HG03521 (cell line): ENCODE data around the gene C10orf105.

Source experiments
- ATAC-seq: cut with Tn5 transposase; IDR thresholded peaks from one replicate; pipeline ENCODE4 v1.9.1; 2021; ENCODE audit warnings: mild to moderate bottlenecking, moderate library complexity; ENCODE audit not compliant: unreplicated experiment

C10orf105 gene

DNA sequence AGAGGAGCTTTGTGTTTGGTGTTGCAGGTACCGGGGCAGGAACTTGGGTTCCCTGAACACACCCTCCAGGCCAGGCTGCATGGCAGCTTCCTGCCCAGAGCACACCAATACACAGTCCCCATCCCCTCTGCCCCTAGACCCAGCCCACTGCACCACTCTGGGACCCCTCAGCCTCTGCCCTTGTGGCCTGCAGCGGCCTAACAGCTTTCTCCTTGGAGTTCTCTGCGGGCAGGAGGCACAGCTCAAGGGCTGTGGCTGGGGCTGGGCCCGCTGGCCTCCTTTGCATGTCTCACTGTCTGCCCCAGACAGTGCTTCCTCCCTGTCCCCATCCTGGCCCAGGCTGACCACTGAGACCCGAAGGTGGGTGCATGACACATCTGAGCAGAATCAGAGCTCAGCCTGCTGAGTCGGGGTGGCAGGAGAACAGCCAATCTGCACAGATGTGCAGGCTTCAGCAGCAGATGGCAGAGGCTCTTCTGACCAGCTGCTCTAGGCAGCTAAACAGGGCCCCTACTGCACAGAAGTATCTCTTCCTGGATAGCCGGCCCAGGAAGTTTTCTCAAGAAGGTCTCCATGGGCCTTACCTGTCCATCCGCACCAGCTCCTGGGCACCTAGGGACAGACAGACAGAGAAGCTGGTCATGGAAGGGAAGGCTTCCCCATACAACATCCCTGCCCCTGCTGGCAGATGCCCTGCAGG lies 33.0 kb upstream of the C10orf105 start:
- ATAC-seq: no peak

DNA sequence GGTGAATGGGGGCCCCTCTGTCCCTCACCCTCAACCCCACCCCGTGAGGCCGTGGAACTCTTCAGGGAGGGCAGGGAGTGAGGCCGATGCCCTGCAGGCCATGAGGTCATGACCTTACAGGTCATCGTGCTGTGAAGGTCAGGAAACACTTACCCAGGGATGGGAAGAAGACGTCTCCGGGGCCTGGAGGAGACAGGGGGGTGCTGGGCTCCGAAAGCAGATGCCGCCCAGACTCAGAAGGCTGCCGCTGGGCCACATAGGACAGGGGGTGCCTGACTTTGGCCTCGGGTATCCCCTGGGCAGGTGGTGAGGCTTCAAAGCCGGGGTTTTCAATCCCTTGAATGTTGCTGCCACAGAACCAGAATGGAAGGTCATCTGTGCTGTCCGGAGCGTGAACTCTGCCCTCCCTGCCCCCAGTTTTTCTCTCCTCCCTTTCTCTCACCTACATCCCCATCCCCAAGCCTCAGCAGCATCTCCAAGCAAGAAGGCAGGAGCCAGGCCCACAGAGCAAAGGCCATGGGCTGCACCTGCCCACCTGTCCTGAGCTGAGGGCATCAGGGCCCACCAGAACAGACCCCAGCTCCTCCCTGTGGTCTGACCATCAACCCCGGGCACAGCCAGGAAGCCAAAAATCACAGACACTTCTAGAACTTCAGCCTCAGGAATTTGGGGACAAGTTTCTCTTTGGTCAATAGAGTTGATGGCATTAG lies 32.1 kb upstream of the C10orf105 start:
- no peak for ATAC-seq

DNA sequence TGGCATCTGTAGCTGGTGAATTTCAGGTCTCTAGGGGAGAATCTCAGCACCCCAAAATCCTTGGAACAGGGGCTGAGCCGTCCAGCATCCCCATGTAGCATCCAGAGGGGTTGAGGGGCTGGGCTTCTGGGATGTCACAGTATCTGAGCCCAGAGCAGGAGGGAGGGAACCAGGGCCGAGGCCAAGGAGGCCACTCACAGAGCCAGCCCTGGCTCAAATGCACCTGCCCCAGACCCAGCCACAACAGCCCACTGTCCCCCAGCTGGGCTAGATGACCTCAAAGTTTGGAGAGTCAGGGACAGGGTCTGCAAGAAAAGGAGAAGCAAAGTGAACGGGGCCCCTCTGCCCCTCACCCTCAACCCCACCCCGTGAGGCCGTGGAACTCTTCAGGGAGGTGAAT lies 31.4 kb upstream of the C10orf105 start:
- ATAC-seq: no peak

- ATAC-seq: no peak
Measured at GRCh38 chr10:71750124-71750841, 30.7 kb upstream of the C10orf105 start.

DNA sequence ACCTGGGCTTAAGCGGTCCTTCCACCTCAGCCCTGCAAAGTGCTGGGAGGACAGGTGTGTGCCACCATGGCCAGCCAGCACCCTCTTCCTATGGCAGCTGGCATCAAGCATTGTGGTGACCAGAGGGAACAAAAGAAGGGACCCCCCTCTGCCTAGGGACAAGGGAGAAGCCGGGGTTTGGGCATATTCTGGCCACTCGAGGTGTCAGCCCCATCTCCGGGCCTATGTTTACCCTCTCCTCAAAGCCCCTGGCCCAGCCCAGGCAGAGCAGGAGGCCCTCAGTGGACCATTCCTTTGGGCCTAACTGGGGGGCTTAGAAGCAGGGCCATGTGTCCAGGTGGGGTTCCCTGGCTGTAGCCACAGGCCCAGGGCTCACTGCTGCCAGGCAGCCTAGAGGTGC lies 29.8 kb upstream of the C10orf105 start:
- ATAC-seq: no peak

DNA sequence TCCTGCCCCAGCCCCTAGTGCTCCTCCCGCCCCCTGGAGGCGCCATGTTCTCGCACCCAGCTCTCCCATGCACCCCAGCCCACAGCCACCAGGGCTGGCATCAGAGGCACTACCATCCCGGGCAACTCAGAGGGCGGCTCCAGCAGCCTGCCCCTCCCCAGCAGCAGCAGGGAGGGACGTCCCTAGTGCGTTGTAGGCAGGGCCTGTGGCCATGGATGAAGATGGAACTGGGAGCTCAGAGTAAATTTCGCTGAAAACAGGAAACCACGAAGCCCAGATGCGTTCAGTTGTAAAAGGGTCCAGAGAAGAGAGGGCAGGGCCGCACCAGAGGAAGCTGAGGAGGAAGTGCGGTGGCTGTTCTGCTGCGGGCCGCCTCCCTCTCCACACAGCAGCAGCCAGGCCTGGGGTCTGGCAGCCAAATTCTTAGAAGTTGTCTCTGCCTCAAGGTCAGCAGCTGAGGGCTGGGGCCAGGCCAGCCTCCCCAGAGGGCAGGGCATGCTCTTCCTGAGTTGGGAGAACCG lies 29.2 kb upstream of the C10orf105 start:
- no peak for ATAC-seq

DNA sequence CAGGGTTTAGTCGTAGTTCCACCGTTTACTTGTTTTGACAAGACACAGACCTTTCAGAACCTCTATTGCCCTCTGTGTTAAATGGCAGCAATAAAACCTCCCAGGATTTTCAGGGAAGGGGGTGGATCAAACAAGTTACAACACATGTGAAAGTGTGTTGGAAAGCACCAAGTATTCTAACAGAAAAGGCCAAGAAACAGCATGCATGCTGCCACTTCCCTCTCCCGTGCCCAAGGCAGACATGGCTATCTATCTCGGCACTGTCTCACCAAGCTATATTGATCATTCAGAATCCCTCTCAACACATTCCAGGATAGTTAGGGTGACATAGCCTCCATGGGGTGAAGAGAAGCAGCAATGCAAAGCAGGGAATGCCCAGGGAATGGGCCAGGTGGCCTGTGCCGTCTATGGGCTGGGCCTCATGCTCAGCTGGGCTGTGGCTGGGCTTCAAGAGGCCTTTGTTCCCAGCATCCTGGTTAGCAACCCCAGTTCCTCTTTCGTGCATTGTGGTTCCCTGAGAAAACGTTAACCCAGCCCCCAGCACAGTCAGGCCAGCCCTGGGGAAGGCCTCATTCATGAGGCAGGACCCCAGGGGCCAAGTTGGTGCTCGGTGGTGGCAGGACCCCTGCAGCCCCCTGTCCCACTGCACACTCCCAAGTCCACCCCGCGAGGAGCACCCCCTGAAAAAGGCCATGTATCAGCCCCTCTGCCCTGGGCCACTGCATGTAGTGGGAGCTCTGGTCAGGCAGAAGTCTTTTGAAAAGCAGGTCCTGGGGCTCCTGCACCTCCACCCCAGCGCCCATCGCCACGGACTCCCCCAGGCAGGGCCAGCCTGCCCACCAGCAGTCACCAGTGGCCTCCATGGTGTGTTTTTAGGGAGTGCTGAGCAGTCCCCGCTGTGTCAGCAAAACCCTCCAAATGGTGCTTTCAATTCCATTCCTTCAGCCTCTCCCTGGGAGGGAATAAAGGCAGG lies 28.3 kb upstream of the C10orf105 start:
- no peak for ATAC-seq

- ATAC-seq: no peak
Measured at GRCh38 chr10:71747039-71747531, 27.5 kb upstream of the C10orf105 start.

- ATAC-seq: no peak
Measured at GRCh38 chr10:71746344-71747037, 26.9 kb upstream of the C10orf105 start.

DNA sequence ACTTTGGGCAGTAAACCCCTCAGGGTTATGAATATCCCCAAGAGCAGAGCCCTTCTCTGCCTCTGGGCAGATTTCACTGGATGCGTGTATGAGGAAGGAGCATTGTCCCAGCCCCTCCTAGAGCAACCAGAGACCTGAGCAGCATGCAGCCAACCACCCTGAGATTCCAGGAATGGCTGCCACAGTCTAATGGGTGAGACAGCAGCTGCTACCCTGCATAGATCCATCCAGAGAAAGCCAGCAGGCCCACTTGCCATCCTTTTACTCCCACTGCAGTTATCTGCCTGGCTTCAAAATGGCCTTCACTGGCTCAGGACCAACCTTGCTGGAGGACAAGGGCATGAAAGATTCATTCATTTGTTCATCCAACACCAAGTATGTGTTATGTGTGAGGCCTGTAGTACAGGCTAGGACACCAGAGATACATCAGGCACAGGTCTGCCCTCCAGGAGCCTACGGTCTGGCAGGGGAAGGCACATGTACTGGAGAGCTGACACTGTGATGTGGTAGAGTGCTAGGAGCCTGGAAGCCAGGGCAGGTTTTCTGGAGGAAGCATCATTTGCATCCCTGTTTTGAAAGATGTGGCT lies 26.2 kb upstream of the C10orf105 start:
- no peak for ATAC-seq

DNA sequence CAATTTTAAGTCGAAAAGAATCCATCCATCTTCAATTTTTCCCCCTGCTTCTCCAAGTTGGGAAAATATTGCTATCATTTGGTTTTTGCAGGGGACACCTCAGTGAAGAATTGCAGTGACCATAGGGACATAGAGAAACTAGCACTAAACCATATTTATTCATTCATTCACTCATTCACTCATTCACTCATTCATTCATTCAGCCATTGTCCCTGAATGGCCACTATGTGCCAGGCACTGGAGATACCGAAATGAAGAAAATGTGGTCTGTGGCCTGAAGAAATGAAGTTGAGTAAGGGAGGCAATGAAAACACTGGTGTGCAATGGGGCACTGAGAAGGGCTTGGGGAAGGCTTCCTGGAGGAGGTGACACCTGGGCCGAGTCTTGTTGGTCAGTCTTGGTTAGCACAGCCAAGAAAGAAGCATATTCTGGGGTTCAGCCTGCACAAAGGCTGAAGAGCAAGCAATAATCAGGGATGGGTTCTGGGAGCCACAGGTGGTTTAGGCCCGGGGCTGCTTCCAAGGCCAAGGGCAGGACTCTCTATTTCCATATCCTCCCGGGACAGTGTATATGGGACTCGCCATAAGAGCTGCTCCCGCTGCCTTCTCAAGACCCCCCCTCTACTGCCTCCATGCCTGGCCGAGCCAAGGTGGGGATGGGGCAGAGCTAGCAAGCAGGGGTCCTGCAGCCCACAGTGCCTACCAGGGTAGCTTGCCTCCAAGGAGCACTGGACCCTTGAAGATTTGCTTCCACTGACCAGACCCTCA lies 25.5 kb upstream of the C10orf105 start:
- no peak for ATAC-seq

DNA sequence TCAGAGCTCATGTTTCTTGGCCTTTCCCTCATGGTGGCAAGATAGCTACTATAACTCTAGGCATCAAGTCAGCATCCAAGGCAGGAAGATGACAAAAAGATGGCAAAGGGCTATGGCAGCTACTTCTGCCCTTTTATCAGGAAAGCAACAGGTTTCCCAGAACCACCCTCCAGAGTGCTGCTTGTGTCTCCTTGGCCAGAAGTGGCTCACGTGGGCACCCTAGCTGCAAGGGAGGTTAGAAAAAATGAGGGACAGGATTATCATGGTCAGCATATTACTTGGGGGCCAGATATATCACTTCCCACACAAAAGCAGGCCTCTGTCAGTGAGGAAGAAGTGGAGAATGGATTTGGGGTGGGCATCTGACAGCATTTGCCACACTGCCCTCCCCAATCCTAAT lies 24.3 kb upstream of the C10orf105 start:
- no peak for ATAC-seq

GRCh38 chr10:71743089-71743838 lies 23.7 kb upstream of the C10orf105 start:
- ATAC-seq: no peak

DNA sequence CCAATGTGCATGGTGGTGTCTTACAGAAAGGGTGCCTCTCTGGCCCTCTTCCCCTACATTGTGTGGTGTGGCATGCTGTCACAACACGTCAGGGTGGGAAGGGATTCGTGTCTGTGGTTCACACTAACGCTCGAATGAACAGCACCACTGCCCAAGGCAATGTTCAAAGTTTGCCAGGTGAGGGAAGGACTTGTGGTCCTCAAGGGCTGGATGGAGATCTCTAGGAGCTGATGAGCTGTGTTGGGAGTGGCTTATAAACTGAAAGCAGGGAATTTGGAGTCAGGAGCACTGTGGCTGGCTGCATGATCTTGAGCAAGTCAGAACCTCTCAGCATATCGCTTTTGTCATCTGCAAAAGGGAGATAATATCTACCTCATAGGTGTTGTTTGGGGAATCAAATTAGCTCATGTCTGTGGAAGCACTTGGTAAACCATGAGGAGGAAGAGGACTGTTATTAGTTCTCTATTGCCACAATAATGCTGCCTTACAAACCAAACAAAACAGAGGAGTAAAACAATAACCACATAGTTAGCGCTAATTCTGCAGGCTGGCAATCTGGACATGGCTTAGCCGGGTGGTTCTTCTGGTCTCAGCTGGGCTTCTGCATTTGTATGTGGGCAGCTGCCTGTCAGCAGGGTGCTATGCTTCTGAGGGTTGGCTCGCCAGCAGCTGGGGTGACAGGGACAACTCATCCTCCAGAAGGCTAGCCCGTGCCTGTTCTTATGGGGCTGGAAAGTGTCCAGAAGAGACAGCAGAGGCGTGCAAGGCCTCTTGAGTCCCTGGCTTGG lies 22.9 kb upstream of the C10orf105 start:
- ATAC-seq: no peak

DNA sequence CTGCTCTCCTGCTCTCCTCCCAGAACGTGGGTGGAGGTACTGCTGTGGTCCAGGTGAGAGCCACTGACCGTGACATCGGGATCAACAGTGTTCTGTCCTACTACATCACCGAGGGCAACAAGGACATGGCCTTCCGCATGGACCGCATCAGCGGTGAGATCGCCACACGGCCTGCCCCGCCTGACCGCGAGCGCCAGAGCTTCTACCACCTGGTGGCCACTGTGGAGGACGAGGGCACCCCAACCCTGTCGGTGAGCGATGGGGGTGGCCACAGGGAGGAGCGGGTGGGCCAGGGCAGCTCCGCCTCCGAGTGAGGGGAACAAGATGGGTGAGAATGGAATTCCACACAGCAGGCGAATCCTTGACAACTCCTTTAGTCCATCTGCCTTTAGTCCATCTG lies 22.1 kb upstream of the C10orf105 start:
- no peak for ATAC-seq

DNA sequence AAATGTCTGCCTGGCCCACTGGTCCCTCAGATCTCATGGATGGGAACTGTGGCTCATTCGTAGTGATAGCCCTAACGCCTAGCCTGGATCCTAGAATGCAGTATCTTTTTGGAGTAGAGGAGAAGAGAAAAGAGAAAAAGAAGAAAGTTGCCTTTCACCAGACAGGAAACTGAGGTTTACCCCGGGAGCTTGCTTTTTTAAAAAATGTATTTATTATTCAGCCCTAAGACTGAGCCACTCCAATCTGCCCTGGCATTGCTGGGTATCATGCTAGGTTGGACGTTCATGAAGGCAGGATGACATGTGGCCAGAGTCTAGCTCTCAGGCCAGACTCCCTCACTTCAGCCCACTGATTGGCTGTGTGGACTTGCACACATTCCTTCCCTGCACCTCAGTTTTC lies 21.5 kb upstream of the C10orf105 start:
- no peak for ATAC-seq

DNA sequence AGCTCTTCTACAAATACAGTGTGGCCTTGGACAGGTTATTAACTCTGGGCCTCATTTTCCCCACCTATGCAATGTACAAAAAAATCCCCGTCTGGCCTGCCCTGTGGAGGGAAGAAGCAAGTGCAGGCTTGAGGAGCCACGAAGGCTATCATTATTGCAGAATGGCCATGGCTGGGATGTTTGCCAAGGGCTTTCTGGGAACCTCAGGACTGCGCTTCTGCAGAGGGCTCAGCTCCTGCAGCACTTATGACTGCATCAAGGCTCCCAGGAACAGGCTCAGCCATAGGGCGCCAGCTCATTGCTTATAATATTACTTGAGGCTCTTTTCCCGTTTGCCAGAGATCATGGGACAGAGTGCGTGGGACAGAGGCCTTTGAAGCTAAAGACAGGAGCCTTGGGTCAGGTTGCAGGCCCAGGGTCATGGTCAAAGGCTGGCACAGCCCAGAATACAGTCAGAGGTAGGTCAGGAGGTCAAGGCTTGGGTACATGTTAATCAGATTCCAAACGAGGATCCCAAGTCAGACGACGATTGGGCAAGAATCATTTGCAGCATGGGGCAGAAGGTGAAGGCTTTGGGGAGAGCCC lies 20.6 kb upstream of the C10orf105 start:
- ATAC-seq: no peak
